HEK293 (cell line): ENCODE measurements around the gene ADGRD1.

Experiments used
- CTCF ChIA-PET: fragments of 350-600 bp; formaldehyde crosslinking; extraction: SDS; loops from one replicate; lab custom pipeline; 2021; ENCODE audit warnings: antibody characterized with exemption; lab: Yijun Ruan, JAX
- POLR2A ChIA-PET: fragments of 300-600 bp; formaldehyde crosslinking; extraction: SDS; loops from one replicate; lab custom pipeline; 2020; ENCODE audit warnings: antibody characterized with exemption, inconsistent platforms; lab: Yijun Ruan, JAX
- H3K27ac ChIP-seq: fragments of 200-500 bp; sonication (Bioruptor generic); 2 replicates; pipeline ENCODE4 v1.5.1; 2014; ENCODE audit warnings: low read depth, low read length, control low read depth, inconsistent platforms; ENCODE audit errors: extremely low read depth
- H3K36me3 ChIP-seq, 2 experiments: fragments of 200-500 bp in 1 of 2; sonication (Bioruptor generic) in 1 of 2; 1 replicate in 1 of 2; 2 replicates in 1 of 2; pipeline ENCODE4 v1.5.1; 2014 to 2017; ENCODE audit warnings: inconsistent platforms in 2 of 2, low read length in 2 of 2; ENCODE audit not compliant: control insufficient read depth in 2 of 2, insufficient read depth in 1 of 2
- H3K4me1 ChIP-seq: fragments of 200-500 bp; sonication (Bioruptor generic); 2 replicates; pipeline ENCODE4 v1.5.1; 2014; ENCODE audit warnings: mild to moderate bottlenecking, low read length, inconsistent platforms; ENCODE audit not compliant: control insufficient read depth, insufficient read depth
- H3K4me3 ChIP-seq: 2 replicates; pipeline ENCODE4 v1.5.1; 2011; ENCODE audit warnings: low read depth, mild to moderate bottlenecking, control low read depth, low read length, moderate library complexity
- H3K9me3 ChIP-seq: fragments of 200-500 bp; sonication (Bioruptor generic); 2 replicates; pipeline ENCODE4 v1.5.1; 2014; ENCODE audit warnings: low read depth, low read length, inconsistent platforms; ENCODE audit not compliant: control insufficient read depth, insufficient read depth
- EGR2 ChIP-seq: fragments of 450-650 bp; formaldehyde crosslinking; IDR thresholded peaks from 2 replicates; pipeline ENCODE4 v1.5.1; 2016; ENCODE audit warnings: low read depth, missing biosample characterization, missing genetic modification characterization
- MZF1 ChIP-seq: fragments of 450-650 bp; formaldehyde crosslinking; IDR thresholded peaks from 2 replicates; pipeline ENCODE4 v1.5.1; 2017; ENCODE audit warnings: missing biosample characterization, missing genetic modification characterization, borderline replicate concordance
- SCRT1 ChIP-seq: fragments of 450-650 bp; formaldehyde crosslinking; IDR thresholded peaks from 2 replicates; pipeline ENCODE4 v1.5.1; 2016; ENCODE audit warnings: missing biosample characterization, missing genetic modification characterization, borderline replicate concordance
- ZBTB10 ChIP-seq: fragments of 450-650 bp; formaldehyde crosslinking; IDR thresholded peaks from 2 replicates; pipeline ENCODE4 v1.5.1; 2016; ENCODE audit warnings: missing biosample characterization, missing genetic modification characterization
- ZBTB21 ChIP-seq: fragments of 450-650 bp; formaldehyde crosslinking; IDR thresholded peaks from 2 replicates; pipeline ENCODE4 v1.5.1; 2017; ENCODE audit warnings: missing biosample characterization, missing genetic modification characterization
- ZFHX2 ChIP-seq: fragments of 450-650 bp; formaldehyde crosslinking; conservative IDR thresholded peaks from 2 replicates; pipeline ENCODE4 v1.5.1; 2016; ENCODE audit warnings: missing biosample characterization, missing genetic modification characterization
- ZNF18 ChIP-seq: fragments of 450-650 bp; formaldehyde crosslinking; IDR thresholded peaks from 2 replicates; pipeline ENCODE4 v1.5.1; 2016; ENCODE audit warnings: missing biosample characterization, missing genetic modification characterization
- ZNF449 ChIP-seq: fragments of 450-650 bp; formaldehyde crosslinking; IDR thresholded peaks from 2 replicates; pipeline ENCODE4 v1.5.1; 2017; ENCODE audit warnings: missing biosample characterization, mild to moderate bottlenecking, missing genetic modification characterization, moderate library complexity
- ZNF501 ChIP-seq: fragments of 450-650 bp; formaldehyde crosslinking; IDR thresholded peaks from 2 replicates; pipeline ENCODE4 v1.5.1; 2016; ENCODE audit warnings: missing biosample characterization, missing genetic modification characterization
- ZNF571 ChIP-seq: fragments of 450-650 bp; formaldehyde crosslinking; IDR thresholded peaks from 2 replicates; pipeline ENCODE4 v1.5.0; 2017; ENCODE audit warnings: missing biosample characterization, missing genetic modification characterization
- ZSCAN30 ChIP-seq: fragments of 450-650 bp; IDR thresholded peaks from 2 replicates; pipeline ENCODE4 v1.5.1; 2018; ENCODE audit warnings: missing biosample characterization, mild to moderate bottlenecking, missing genetic modification characterization, moderate library complexity

The ADGRD1 gene

GRCh38 chr12:130981074-130981742 is 27.5 kb downstream of the ADGRD1 start (continued):
- TF ChIP-seq ZSCAN30 (peak; percentile 83), ZNF571 (tag by site-specific recombination) (no peak), MZF1 (tag by site-specific recombination) (peak; percentile 91; the same call in 1 of the 2 replicates)

GRCh38 chr12:130981911-130982310 is 28.2 kb downstream of the ADGRD1 start:
- TF ChIP-seq ZBTB21 (tag by site-specific recombination) (no peak), ZNF449 (0 out of 2 replicates have a peak, but pooled peaks have one; percentile 28)
- Histone ChIP-seq H3K4me1 (peaks cover 5% of the 10 kb centered on the region; the same call in 1 of the 2 replicates), H3K4me3 (no peak overlapping the region), H3K9me3 (no peaks in the 10 kb centered on the region), H3K27ac (no peak overlapping the region), H3K36me3 (no peaks in the 10 kb centered on the region)
- CTCF ChIA-PET, result no interaction called here
- POLR2A ChIA-PET, result no interaction called here

GRCh38 chr12:130982565-130983225 is 29.0 kb downstream of the ADGRD1 start:
- Histone ChIP-seq H3K27ac (no peak overlapping the region), H3K9me3 (no peaks in the 10 kb centered on the region)
- TF ChIP-seq ZFHX2 (tag by site-specific recombination) (peak; percentile 50; the same call in 1 of the 2 replicates), SCRT1 (tag by site-specific recombination) (peak; percentile 29; the same call in 1 of the 2 replicates), ZBTB10 (tag by site-specific recombination) (no peak), ZNF18 (no peak), EGR2 (tag by site-specific recombination) (0 out of 2 replicates have a peak, but pooled peaks have one; percentile 20), ZNF501 (tag by site-specific recombination) (no peak)
- TF ChIP-seq, all 188 proteins: peak for 3
- Histone ChIP-seq H3K4me1 (peaks cover 5% of the 10 kb centered on the region; the same call in 1 of the 2 replicates), H3K4me3 (no peak overlapping the region), H3K36me3 (no peaks in the 10 kb centered on the region)
- ChIA-PET CTCF (no interaction called here), POLR2A (no interaction called here)
